ENCODE measurements around the gene HAPLN3. TPM values are rescaled to one million over a fixed set of nuclear protein-coding genes. Genes with fewer than 3 reads are reported as not detected.

HAPLN3 gene
- total and polyA plus RNA-seq, 2 experiments from 2014 or later: 4.5 to 6.7 TPM

GRCh38 chr15:88877906-88878305 lies 17.4 kb downstream of the HAPLN3 start:
- Histone ChIP-seq H3K27me3 (replicated peaks; ENCODE audit: insufficient read depth) (no peaks in the 10 kb centered on the region; the same call in 1 of the 2 replicates), H3K9ac (no peak overlapping the region), H3K4me1 (ENCODE audit: insufficient read depth) (peaks cover 6% of the 10 kb centered on the region; the same call in 1 of the 2 replicates), H3K79me2 (ENCODE audit: insufficient read depth) (no peaks in the 10 kb centered on the region), H3K9me3 (ENCODE audit: low read depth) (no peaks in the 10 kb centered on the region), H3K9me2 (ENCODE audit: insufficient read depth) (no peaks in the 10 kb centered on the region), H3K4me2 (ENCODE audit: unreplicated experiment) (no peak overlapping the region), H2AFZ (no peak overlapping the region), H4K20me1 (ENCODE audit: insufficient read depth) (no peaks in the 10 kb centered on the region), H3F3A (ENCODE audit: insufficient read depth) (no peaks in the 10 kb centered on the region), H3K4me3 (no peak overlapping the region), H3K36me3 (ENCODE audit: low read depth) (no peaks in the 10 kb centered on the region), H3K27ac (no peak overlapping the region)
- WGBS, 2 experiments (ENCODE audit: low coverage in 1 of 2, low lambda C conversion rate in 2 of 2, missing lambda C conversion rate in 2 of 2): 81 to 86% methylated on average over 21 to 22 of the region's 22 CpGs
- in situ Hi-C loops (cut with MboI): no loop called here
- no peak for DNase-seq
- no peak for TF ChIP-seq EZH2 (IDR thresholded peaks at IDR 0.05; ENCODE audit: insufficient read depth, poor library complexity, severe bottlenecking)
- TF ChIP-seq EZH2phosphoT487 (IDR thresholded peaks at IDR 0.05; ENCODE audit: insufficient read depth, low read depth): no peak

- WGBS, 2 experiments (ENCODE audit: low coverage in 1 of 2, low lambda C conversion rate in 2 of 2, missing lambda C conversion rate in 2 of 2): 89 to 94% methylated on average over 10 to 11 of the region's 11 CpGs
- H3K79me2 ChIP-seq (ENCODE audit: insufficient read depth): no peaks in the 10 kb centered on the region
- H3F3A ChIP-seq (ENCODE audit: insufficient read depth): no peaks in the 10 kb centered on the region
- no peak overlapping the region for H3K9ac ChIP-seq
- peaks cover 2% of the 10 kb centered on the region for H3K27me3 ChIP-seq (replicated peaks; ENCODE audit: insufficient read depth)
- no peak overlapping the region for H3K27ac ChIP-seq
- H3K36me3 ChIP-seq (ENCODE audit: low read depth): no peaks in the 10 kb centered on the region
- no peaks in the 10 kb centered on the region for H4K20me1 ChIP-seq (ENCODE audit: insufficient read depth)
- H3K9me3 ChIP-seq (ENCODE audit: low read depth): no peaks in the 10 kb centered on the region
- no peak overlapping the region for H2AFZ ChIP-seq
- H3K4me2 ChIP-seq (ENCODE audit: unreplicated experiment): no peak overlapping the region
- no peak overlapping the region for H3K4me3 ChIP-seq
- no peak for DNase-seq
- no peak for TF ChIP-seq EZH2phosphoT487 (IDR thresholded peaks at IDR 0.05; ENCODE audit: insufficient read depth, low read depth)
- TF ChIP-seq EZH2 (IDR thresholded peaks at IDR 0.05; ENCODE audit: insufficient read depth, poor library complexity, severe bottlenecking): no peak
- peaks cover 1% of the 10 kb centered on the region; the same call in 1 of the 2 replicates for H3K4me1 ChIP-seq (ENCODE audit: insufficient read depth)
- in situ Hi-C loops (cut with MboI): no loop called here
- H3K9me2 ChIP-seq (ENCODE audit: insufficient read depth): no peaks in the 10 kb centered on the region
These were observed 17.9 kb downstream of the HAPLN3 start for GRCh38 chr15:88877415-88877814.

- H3F3A ChIP-seq (ENCODE audit: insufficient read depth): no peaks in the 10 kb centered on the region
- peaks cover 9% of the 10 kb centered on the region for H3K27me3 ChIP-seq (replicated peaks; ENCODE audit: insufficient read depth)
- no peak overlapping the region for H3K4me2 ChIP-seq (ENCODE audit: unreplicated experiment)
- H3K9me3 ChIP-seq (ENCODE audit: low read depth): no peaks in the 10 kb centered on the region
- no peak for TF ChIP-seq EZH2phosphoT487 (IDR thresholded peaks at IDR 0.05; ENCODE audit: insufficient read depth, low read depth)
- no peak for TF ChIP-seq EZH2 (IDR thresholded peaks at IDR 0.05; ENCODE audit: insufficient read depth, poor library complexity, severe bottlenecking)
- no peaks in the 10 kb centered on the region for H3K36me3 ChIP-seq (ENCODE audit: low read depth)
- H3K4me1 ChIP-seq (ENCODE audit: insufficient read depth): no peaks in the 10 kb centered on the region
- no peaks in the 10 kb centered on the region for H3K79me2 ChIP-seq (ENCODE audit: insufficient read depth)
- no peak overlapping the region for H3K9ac ChIP-seq
- in situ Hi-C loops (cut with MboI): no loop called here
- no peak overlapping the region for H2AFZ ChIP-seq
- WGBS, 2 experiments (ENCODE audit: low coverage in 1 of 2, low lambda C conversion rate in 2 of 2, missing lambda C conversion rate in 2 of 2): 68 to 69% methylated on average over 10 of the region's 10 CpGs
- no peaks in the 10 kb centered on the region for H4K20me1 ChIP-seq (ENCODE audit: insufficient read depth)
- H3K27ac ChIP-seq: no peak overlapping the region
- no peak overlapping the region for H3K4me3 ChIP-seq
- peak; percentile 31 for DNase-seq
- H3K9me2 ChIP-seq (ENCODE audit: insufficient read depth): no peaks in the 10 kb centered on the region
These were observed 18.8 kb downstream of the HAPLN3 start for GRCh38 chr15:88876573-88876972.

- no peak for DNase-seq
These were observed 20.7 kb downstream of the HAPLN3 start for GRCh38 chr15:88874684-88875083.

GRCh38 chr15:88874275-88874674 lies 21.1 kb downstream of the HAPLN3 start:
- in situ Hi-C loops (cut with MboI): no loop called here
- no peak overlapping the region for H3K4me3 ChIP-seq
- H3K4me2 ChIP-seq (ENCODE audit: unreplicated experiment): no peak overlapping the region
- H3K27ac ChIP-seq: no peak overlapping the region
- H3K4me1 ChIP-seq (ENCODE audit: insufficient read depth): no peaks in the 10 kb centered on the region
- H3K9me2 ChIP-seq (ENCODE audit: insufficient read depth): no peaks in the 10 kb centered on the region
- H3K79me2 ChIP-seq (ENCODE audit: insufficient read depth): no peaks in the 10 kb centered on the region
- no peaks in the 10 kb centered on the region for H3F3A ChIP-seq (ENCODE audit: insufficient read depth)
- TF ChIP-seq EZH2phosphoT487 (IDR thresholded peaks at IDR 0.05; ENCODE audit: insufficient read depth, low read depth) (no peak), EZH2 (IDR thresholded peaks at IDR 0.05; ENCODE audit: insufficient read depth, poor library complexity, severe bottlenecking) (no peak)
- H3K9me3 ChIP-seq (ENCODE audit: low read depth): no peaks in the 10 kb centered on the region
- WGBS, 2 experiments (ENCODE audit: low coverage in 1 of 2, low lambda C conversion rate in 2 of 2, missing lambda C conversion rate in 2 of 2): 72 to 74% methylated on average over 14 to 15 of the region's 15 CpGs
- no peak overlapping the region for H2AFZ ChIP-seq
- H3K9ac ChIP-seq: no peak overlapping the region
- DNase-seq: no peak
- no peaks in the 10 kb centered on the region for H3K36me3 ChIP-seq (ENCODE audit: low read depth)
- H4K20me1 ChIP-seq (ENCODE audit: insufficient read depth): no peaks in the 10 kb centered on the region
- H3K27me3 ChIP-seq (replicated peaks; ENCODE audit: insufficient read depth): peaks cover 12% of the 10 kb centered on the region

More at GRCh38 chr15:88874684-88875083, 20.7 kb downstream of the HAPLN3 start:
- Histone ChIP-seq H3K36me3 (ENCODE audit: low read depth) (no peaks in the 10 kb centered on the region), H3K9me2 (ENCODE audit: insufficient read depth) (no peaks in the 10 kb centered on the region), H3K27ac (no peak overlapping the region), H3K4me1 (ENCODE audit: insufficient read depth) (no peaks in the 10 kb centered on the region), H3K4me3 (no peak overlapping the region), H2AFZ (no peak overlapping the region), H4K20me1 (ENCODE audit: insufficient read depth) (no peaks in the 10 kb centered on the region), H3K79me2 (ENCODE audit: insufficient read depth) (no peaks in the 10 kb centered on the region), H3K27me3 (replicated peaks; ENCODE audit: insufficient read depth) (peaks cover 12% of the 10 kb centered on the region), H3K9ac (no peak overlapping the region), H3K4me2 (ENCODE audit: unreplicated experiment) (no peak overlapping the region), H3F3A (ENCODE audit: insufficient read depth) (no peaks in the 10 kb centered on the region), H3K9me3 (ENCODE audit: low read depth) (no peaks in the 10 kb centered on the region)
- in situ Hi-C loops (cut with MboI): no loop called here
- 56% methylated on average over 5 to 6 of the region's 6 CpGs for WGBS, 2 experiments (ENCODE audit: low coverage in 1 of 2, low lambda C conversion rate in 2 of 2, missing lambda C conversion rate in 2 of 2)
- TF ChIP-seq EZH2 (IDR thresholded peaks at IDR 0.05; ENCODE audit: insufficient read depth, poor library complexity, severe bottlenecking) (no peak), EZH2phosphoT487 (IDR thresholded peaks at IDR 0.05; ENCODE audit: insufficient read depth, low read depth) (no peak)
